Measurements from ENCODE around the gene PMM1. TPM values are rescaled to one million over a fixed set of nuclear protein-coding genes. Genes with fewer than 3 reads are reported as not detected.

The PMM1 gene
- polyA plus RNA-seq, 1 of the 3 experiments (the other 2 are of a cell fraction): 46.4 TPM

DNA sequence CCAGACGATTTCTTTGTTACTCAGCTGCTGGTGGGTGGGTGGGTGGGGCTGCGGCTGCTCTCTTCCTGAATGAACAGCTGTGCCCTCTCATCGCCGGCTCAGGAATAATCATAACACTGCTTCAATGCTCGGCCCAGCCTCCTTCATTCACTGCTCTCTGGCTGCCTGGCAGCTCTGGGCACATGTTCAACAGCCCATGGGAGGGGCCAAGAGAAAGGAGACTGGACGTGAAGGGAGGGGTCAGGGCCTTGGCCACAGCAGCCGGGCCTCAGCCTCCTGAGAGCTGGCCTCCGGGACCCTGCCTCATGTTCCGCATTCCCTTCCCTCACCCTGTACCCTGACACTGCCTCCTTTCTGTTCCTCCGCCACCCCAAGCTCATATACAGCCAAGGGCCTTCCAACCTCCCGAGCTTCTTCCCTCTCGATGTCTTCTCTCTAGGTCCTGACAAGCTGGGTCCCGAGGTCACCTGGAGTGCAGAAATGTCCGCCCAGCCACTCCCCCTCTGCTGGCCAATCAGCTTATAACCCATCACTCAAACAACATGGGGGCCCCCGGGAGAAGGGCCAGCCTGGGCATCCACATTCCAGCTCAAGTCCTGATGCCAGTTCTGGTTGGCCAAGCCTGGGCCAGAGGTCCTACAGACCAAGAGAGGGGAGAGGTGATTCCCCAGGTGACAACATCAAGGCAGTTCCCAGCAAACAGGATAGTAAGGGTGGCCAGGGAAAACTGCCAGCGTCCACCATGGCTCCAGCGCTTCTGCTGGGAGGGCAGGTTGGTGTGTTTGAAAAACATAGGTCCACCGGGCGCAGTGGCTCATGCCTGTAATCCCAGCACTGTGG, 32.0 kb downstream of the PMM1 start (continued):
- TF ChIP-seq, protein P1, sequence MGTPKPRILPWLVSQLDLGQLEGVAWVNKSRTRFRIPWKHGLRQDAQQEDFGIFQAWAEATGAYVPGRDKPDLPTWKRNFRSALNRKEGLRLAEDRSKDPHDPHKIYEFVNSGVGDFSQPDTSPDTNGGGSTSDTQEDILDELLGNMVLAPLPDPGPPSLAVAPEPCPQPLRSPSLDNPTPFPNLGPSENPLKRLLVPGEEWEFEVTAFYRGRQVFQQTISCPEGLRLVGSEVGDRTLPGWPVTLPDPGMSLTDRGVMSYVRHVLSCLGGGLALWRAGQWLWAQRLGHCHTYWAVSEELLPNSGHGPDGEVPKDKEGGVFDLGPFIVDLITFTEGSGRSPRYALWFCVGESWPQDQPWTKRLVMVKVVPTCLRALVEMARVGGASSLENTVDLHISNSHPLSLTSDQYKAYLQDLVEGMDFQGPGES (IDR thresholded peaks at IDR 0.05; ENCODE audit: low read depth, low read length): no peak
- TF ChIP-seq TAF1 (IDR thresholded peaks at IDR 0.05; ENCODE audit: borderline replicate concordance, low read depth, low read length): no peak

DNA sequence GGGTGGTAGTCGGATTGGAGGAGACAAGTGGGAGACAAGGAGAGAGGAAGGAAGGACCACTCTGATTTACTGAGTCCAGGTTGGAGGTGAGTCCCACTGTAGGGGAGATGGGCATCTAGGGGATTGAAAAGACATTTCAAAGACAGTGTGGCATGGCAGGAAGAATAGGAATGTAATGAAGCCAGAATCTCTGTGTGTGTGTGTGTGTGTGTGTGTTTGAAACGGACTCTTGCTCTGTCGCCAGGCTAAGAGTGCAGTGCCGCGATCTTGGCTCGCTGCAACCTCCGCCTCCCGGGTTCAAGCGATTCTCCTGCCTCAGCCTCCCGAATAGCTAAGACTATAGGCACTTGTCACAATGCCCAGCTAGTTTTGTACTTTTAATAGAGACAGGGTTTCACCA, 33.1 kb downstream of the PMM1 start:
- TF ChIP-seq, protein P2, sequence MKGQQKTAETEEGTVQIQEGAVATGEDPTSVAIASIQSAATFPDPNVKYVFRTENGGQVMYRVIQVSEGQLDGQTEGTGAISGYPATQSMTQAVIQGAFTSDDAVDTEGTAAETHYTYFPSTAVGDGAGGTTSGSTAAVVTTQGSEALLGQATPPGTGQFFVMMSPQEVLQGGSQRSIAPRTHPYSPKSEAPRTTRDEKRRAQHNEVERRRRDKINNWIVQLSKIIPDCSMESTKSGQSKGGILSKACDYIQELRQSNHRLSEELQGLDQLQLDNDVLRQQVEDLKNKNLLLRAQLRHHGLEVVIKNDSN (IDR thresholded peaks at IDR 0.05; ENCODE audit: borderline replicate concordance, low read depth): no peak
- TF ChIP-seq FOXM1 (IDR thresholded peaks at IDR 0.05; ENCODE audit: low read depth) (no peak), NRF1 (IDR thresholded peaks at IDR 0.05; ENCODE audit: low read depth, low read length) (no peak), SMC3 (IDR thresholded peaks at IDR 0.05; ENCODE audit: low read depth, low read length) (no peak), TEAD4 (IDR thresholded peaks at IDR 0.05; ENCODE audit: borderline replicate concordance, insufficient read depth) (no peak), POLR2AphosphoS5 (IDR thresholded peaks at IDR 0.05; ENCODE audit: low read depth, low read length) (no peak), EP300 (IDR thresholded peaks at IDR 0.05; ENCODE audit: borderline replicate concordance in 1 of 2, low read depth in 1 of 2, low read length in 1 of 2) (no peak), RFX5 (IDR thresholded peaks at IDR 0.05; ENCODE audit: low read length) (no peak), RAD21 (IDR thresholded peaks at IDR 0.05; ENCODE audit: low read length) (no peak), TCF12 (IDR thresholded peaks at IDR 0.05) (no peak), RXRA (IDR thresholded peaks at IDR 0.05; ENCODE audit: borderline replicate concordance, low read depth) (no peak), GABPA (IDR thresholded peaks at IDR 0.05; ENCODE audit: low read depth) (no peak)
- TF ChIP-seq, protein P3, sequence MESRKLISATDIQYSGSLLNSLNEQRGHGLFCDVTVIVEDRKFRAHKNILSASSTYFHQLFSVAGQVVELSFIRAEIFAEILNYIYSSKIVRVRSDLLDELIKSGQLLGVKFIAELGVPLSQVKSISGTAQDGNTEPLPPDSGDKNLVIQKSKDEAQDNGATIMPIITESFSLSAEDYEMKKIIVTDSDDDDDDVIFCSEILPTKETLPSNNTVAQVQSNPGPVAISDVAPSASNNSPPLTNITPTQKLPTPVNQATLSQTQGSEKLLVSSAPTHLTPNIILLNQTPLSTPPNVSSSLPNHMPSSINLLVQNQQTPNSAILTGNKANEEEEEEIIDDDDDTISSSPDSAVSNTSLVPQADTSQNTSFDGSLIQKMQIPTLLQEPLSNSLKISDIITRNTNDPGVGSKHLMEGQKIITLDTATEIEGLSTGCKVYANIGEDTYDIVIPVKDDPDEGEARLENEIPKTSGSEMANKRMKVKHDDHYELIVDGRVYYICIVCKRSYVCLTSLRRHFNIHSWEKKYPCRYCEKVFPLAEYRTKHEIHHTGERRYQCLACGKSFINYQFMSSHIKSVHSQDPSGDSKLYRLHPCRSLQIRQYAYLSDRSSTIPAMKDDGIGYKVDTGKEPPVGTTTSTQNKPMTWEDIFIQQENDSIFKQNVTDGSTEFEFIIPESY (IDR thresholded peaks at IDR 0.05; ENCODE audit: borderline replicate concordance, low read depth): no peak
- TF ChIP-seq, protein P4, sequence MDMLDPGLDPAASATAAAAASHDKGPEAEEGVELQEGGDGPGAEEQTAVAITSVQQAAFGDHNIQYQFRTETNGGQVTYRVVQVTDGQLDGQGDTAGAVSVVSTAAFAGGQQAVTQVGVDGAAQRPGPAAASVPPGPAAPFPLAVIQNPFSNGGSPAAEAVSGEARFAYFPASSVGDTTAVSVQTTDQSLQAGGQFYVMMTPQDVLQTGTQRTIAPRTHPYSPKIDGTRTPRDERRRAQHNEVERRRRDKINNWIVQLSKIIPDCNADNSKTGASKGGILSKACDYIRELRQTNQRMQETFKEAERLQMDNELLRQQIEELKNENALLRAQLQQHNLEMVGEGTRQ (IDR thresholded peaks at IDR 0.05; ENCODE audit: borderline replicate concordance, low read depth, low read length): no peak
- TF ChIP-seq, protein P5, sequence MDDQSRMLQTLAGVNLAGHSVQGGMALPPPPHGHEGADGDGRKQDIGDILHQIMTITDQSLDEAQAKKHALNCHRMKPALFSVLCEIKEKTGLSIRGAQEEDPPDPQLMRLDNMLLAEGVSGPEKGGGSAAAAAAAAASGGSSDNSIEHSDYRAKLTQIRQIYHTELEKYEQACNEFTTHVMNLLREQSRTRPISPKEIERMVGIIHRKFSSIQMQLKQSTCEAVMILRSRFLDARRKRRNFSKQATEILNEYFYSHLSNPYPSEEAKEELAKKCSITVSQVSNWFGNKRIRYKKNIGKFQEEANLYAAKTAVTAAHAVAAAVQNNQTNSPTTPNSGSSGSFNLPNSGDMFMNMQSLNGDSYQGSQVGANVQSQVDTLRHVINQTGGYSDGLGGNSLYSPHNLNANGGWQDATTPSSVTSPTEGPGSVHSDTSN (IDR thresholded peaks at IDR 0.05): no peak
- no peak for DNase-seq
- Histone ChIP-seq H3K9ac (no peak overlapping the region), H4K20me1 (ENCODE audit: insufficient read depth) (no peaks in the 10 kb centered on the region), H3K79me2 (ENCODE audit: insufficient read depth) (no peaks in the 10 kb centered on the region), H3K27me3 (ENCODE audit: insufficient read depth) (no peaks in the 10 kb centered on the region), H3K27ac (ENCODE audit: low read depth in 2 of 2, low read length in 1 of 2) (no peak overlapping the region), H3K4me2 (no peak overlapping the region), H3F3A (replicated peaks; ENCODE audit: insufficient read depth) (no peaks in the 10 kb centered on the region), H3K4me3 (ENCODE audit: low read depth in 2 of 2, low read length in 1 of 2) (no peak overlapping the region), H3K9me3 (no peaks in the 10 kb centered on the region), H3K36me3 (replicated peaks in 1 of 2; ENCODE audit: control insufficient read depth in 1 of 2, insufficient read depth in 2 of 2, low read length in 1 of 2) (no peaks in the 10 kb centered on the region), H3K9me2 (no peaks in the 10 kb centered on the region), H2AFZ (ENCODE audit: low read depth) (no peak overlapping the region), H3K4me1 (ENCODE audit: control insufficient read depth in 1 of 2, insufficient read depth in 2 of 2, low read depth in 1 of 2, low read length in 1 of 2) (peaks cover 3 to 25% of the 10 kb centered on the region in 2 experiments; a peak in 2 of 4 replicates)
- ChIA-PET POLR2A (no interaction called here), CTCF (interaction anchor here (0.7 to 2.0 kb wide), 2 partner anchors 13 to 41 kb away, joined by 3 to 7 read pairs; partner anchors contain the start of gene POLR3H)
- WGBS (ENCODE audit: low lambda C conversion rate): 92% methylated on average over 10 of the region's 10 CpGs

All from SK-N-SH (cell line).